Embryonic facial prominence (tissue), 1 donor: Measurements from ENCODE around the gene LCE2D.
"Not testable (repeated sequence)": the region's sequence is repeated elsewhere in the genome, so short reads cannot be mapped to it uniquely, and the experiment has no call there.

Experiments
- DNase-seq: peaks from one replicate; pipeline ENCODE4 v3.0.0-alpha.2; 2016; ENCODE audit errors: extremely low spot score

Gene LCE2D

GRCh38 chr1:152663098-152663497 lies at the start of gene LCE2D:
TSS of gene LCE2D (plus strand) at chr1:152663380. CDS start at chr1:152664106, 726 bp downstream.
- DNase-seq: no peak

GRCh38 chr1:152613511-152613910 lies 49.7 kb upstream of the LCE2D start, which contains the start of gene LCE3B:
TSS of gene LCE3B (plus strand) at chr1:152613811. CDS start at chr1:152613811, 0 bp downstream.
- DNase-seq: no peak

GRCh38 chr1:152621993-152622392 lies 41.2 kb upstream of the LCE2D start:
- no peak for DNase-seq

- no peak for DNase-seq
These were observed 40.4 kb upstream of the LCE2D start, which contains the start of gene LCE3A for GRCh38 chr1:152622803-152623202. TSS of gene LCE3A (minus strand) at chr1:152623103. CDS start at chr1:152623103, 0 bp downstream.

GRCh38 chr1:152623203-152623844 lies 39.9 kb upstream of the LCE2D start:
- DNase-seq: no peak

GRCh38 chr1:152626744-152627143 lies 36.4 kb upstream of the LCE2D start:
- DNase-seq: no peak

GRCh38 chr1:152630596-152630995 lies 32.6 kb upstream of the LCE2D start:
- DNase-seq: no peak

GRCh38 chr1:152640351-152640750 lies 22.8 kb upstream of the LCE2D start:
- DNase-seq: no peak

- no peak for DNase-seq
These were observed 19.2 kb upstream of the LCE2D start for GRCh38 chr1:152643945-152644344.

- no peak for DNase-seq
These were observed 18.0 kb upstream of the LCE2D start for GRCh38 chr1:152645146-152645545.

GRCh38 chr1:152646656-152647055 lies 16.5 kb upstream of the LCE2D start:
- no peak for DNase-seq

GRCh38 chr1:152654110-152654509 lies 9.1 kb upstream of the LCE2D start:
- no peak for DNase-seq

GRCh38 chr1:152656459-152656858 lies 6.7 kb upstream of the LCE2D start:
- DNase-seq: no peak

GRCh38 chr1:152657677-152658076 lies 5.5 kb upstream of the LCE2D start:
- DNase-seq: no peak

GRCh38 chr1:152658649-152659048 lies 4.5 kb upstream of the LCE2D start:
- no peak for DNase-seq

GRCh38 chr1:152666171-152666570 lies 3.0 kb downstream of the LCE2D start:
- DNase-seq: not testable (repeated sequence)

GRCh38 chr1:152667648-152668047 lies 4.5 kb downstream of the LCE2D start:
- DNase-seq: no peak

- no peak for DNase-seq
These were observed 9.8 kb downstream of the LCE2D start for GRCh38 chr1:152673016-152673415.

- DNase-seq: not testable (repeated sequence)
These were observed 11.8 kb downstream of the LCE2D start, which contains the start of gene LCE2C for GRCh38 chr1:152674983-152675382. TSS of gene LCE2C (plus strand) at chr1:152675279. CDS start at chr1:152676016, 737 bp downstream.

- DNase-seq: no peak
These were observed 16.3 kb downstream of the LCE2D start for GRCh38 chr1:152679459-152679858.

GRCh38 chr1:152681616-152682015 lies 18.4 kb downstream of the LCE2D start:
- no peak for DNase-seq

GRCh38 chr1:152683846-152684245 lies 20.7 kb downstream of the LCE2D start:
- no peak for DNase-seq

GRCh38 chr1:152685823-152686222 lies 22.6 kb downstream of the LCE2D start, which contains the start of gene LCE2B:
TSS of gene LCE2B (plus strand) at chr1:152686123. CDS start at chr1:152686844, 721 bp downstream.
- not testable (repeated sequence) for DNase-seq
